Fibroblast of skin of scalp (primary cell): ENCODE results near the gene KIF2C.
"Not testable (repeated sequence)": the region's sequence is repeated elsewhere in the genome, so short reads cannot be mapped to it uniquely, and the experiment has no call there.

Source experiments
- DNase-seq: peaks from one replicate; pipeline ENCODE4 v3.0.0-alpha.2; 2013

KIF2C gene

GRCh38 chr1:44798481-44799365, 59.1 kb downstream of the KIF2C start:
- no peak for DNase-seq

- DNase-seq: peak; percentile 98
Measured at GRCh38 chr1:44799770-44800584, 60.3 kb downstream of the KIF2C start, which contains the start of gene PLK3. TSS of gene PLK3 (plus strand) at chr1:44800377. CDS start at chr1:44800464, 87 bp downstream.

DNA sequence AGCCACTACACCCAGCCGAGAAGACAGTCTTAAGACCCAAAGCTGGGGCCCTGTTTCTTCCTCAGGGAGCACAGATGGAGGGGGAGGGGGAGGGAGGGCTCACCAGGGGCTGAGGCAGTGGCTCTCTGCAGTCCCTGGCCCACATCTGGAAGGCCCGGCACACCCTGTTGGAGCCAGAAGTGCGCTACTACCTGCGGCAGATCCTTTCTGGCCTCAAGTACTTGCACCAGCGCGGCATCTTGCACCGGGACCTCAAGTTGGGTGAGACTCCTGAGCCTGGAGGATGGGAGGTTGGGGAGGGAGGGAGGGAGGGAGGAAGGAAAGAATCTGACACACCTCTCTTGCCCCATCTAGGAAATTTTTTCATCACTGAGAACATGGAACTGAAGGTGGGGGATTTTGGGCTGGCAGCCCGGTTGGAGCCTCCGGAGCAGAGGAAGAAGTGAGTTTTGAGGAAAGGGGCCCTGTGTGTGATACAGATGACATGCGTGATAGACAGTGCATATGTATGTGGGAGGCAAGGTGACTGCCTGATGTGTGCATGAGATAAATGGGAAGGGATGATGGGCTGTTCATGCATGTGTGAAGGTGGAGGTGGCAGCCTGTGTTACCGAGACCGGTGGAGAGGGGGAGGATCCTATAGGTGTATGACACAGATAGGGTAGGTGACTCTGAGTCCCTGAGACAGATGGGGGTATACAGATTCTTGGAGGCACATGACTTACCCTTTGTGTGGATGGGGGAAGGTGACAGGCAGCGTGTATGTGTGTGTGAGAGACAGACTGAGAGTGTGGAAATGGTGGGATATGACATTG, 62.1 kb downstream of the KIF2C start:
- no peak for DNase-seq

- DNase-seq: no peak
Measured at GRCh38 chr1:44802306-44803061, 62.8 kb downstream of the KIF2C start.

DNA sequence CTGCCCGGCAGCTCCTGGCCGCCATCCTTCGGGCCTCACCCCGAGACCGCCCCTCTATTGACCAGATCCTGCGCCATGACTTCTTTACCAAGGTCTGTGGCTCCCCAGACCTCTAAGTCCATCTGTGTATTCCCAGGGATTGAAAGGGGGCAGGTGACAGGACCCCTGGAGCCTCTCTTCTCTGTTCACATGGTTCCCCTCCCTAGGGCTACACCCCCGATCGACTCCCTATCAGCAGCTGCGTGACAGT, 63.4 kb downstream of the KIF2C start:
- DNase-seq: no peak

- DNase-seq: no peak
Measured at GRCh38 chr1:44803312-44804095, 63.9 kb downstream of the KIF2C start.

DNA sequence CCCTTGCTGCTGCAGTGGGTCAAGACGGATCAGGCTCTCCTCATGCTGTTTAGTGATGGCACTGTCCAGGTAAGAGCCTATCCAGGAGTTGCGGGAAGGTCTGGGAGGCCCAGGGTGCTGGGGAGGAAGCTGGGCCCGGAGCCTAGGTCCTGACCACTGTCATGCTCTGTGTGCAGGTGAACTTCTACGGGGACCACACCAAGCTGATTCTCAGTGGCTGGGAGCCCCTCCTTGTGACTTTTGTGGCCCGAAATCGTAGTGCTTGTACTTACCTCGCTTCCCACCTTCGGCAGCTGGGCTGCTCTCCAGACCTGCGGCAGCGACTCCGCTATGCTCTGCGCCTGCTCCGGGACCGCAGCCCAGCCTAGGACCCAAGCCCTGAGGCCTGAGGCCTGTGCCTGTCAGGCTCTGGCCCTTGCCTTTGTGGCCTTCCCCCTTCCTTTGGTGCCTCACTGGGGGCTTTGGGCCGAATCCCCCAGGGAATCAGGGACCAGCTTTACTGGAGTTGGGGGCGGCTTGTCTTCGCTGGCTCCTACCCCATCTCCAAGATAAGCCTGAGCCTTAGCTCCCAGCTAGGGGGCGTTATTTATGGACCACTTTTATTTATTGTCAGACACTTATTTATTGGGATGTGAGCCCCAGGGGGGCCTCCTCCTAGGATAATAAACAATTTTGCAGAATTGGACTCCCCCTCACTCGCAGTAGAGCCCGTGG, 65.8 kb downstream of the KIF2C start:
- DNase-seq: no peak

DNA sequence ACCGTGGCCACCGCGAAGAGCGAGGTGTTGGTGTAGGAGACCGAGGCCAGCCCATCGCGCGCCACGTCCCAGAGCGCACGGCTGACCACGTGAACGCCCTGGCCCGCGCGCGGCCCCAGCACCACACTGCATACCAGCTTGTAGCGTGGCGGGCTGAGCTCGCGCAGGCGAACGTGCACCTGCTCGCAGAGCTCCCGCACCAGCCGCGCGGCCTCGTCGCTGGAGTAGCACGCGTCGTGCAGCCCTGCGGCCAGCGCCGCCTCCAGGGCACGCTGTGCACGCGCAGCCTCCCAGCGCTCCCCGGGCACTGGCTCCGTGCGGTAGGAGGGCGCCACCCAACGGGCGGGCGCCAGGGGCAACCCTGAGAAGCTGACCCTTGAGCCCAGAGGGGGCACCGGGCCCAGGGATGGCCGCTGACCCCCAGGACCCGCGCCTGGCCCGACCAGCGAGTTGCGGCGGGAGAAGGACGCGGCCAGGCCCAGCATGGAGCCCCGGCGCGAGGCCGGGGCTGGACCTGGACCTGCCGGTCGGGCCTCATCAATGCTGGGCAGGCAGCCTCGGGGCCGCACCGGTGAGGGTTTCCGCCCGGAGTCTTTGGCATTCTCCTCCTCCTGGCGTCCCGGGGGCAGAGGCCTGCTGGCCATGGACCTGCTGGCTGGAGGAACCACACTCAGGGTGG, 66.5 kb downstream of the KIF2C start:
- no peak for DNase-seq

DNA sequence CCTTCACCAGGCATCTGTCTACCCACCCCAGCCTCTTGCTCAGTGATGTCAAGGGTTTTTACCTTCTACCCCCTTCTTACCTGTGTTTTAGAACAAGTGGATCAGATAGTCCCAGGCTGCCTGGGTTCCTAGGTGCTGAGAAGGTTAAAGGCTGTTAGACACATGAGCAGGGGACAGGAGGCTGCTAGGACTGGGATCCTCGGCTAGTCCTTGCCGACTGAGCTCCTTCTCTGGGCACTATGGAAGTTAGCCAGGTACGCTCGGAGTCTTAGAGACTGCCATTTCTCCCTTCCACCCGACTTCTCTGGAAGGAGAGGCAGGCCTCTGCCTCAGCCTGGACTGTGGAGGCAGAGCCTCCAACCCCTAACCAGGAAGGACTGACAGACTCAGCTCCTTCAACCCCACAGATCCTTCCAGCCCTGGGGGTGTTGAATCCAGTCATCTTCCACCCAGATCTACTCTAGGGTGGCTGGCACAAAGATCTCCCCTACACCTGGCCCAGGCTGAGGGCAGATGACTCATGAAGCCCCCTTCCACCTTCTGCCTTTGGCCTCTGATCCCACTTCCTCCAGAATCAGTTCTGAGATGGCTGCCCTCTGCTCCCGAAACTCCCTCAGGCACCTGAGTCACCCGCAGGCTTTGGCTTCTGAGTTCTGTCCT, 67.2 kb downstream of the KIF2C start, which contains the start of gene DYNLT4:
DYNLT4 (minus strand) TSS at position 648 of the 660 bp plus-strand sequence. CDS start 683 bp downstream, outside the sequence.
- DNase-seq: no peak

- peak; percentile 99 for DNase-seq
Measured at GRCh38 chr1:44807364-44808062, 67.9 kb downstream of the KIF2C start.

GRCh38 chr1:44808063-44808937, 68.7 kb downstream of the KIF2C start, which contains the start of gene BTBD19:
TSS of gene BTBD19 (plus strand) at chr1:44808523. CDS start at chr1:44808821, 298 bp downstream.
- peak; percentile 94 for DNase-seq

GRCh38 chr1:44808938-44809917, 69.6 kb downstream of the KIF2C start:
- peak; percentile 73 for DNase-seq

GRCh38 chr1:44810101-44810761, 70.6 kb downstream of the KIF2C start:
- peak; percentile 50 for DNase-seq

DNA sequence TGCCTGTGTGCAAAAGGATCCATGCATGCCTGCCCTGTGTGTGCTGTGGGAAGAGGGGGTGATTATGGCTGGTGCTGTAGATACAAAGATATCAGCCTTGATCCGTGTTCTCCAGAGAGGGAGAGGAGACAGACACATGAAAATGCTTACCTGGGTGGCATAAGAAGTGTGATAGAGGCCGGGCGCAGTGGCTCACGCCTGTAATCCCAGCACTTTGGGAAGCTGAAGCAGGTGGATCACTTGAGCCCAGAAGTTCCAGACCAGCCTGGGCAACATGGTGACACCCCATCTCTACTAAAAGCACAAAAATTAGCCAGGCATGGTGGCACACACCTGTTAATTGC, 71.1 kb downstream of the KIF2C start:
- DNase-seq: not testable (repeated sequence)

GRCh38 chr1:44811234-44811633, 71.6 kb downstream of the KIF2C start:
- no peak for DNase-seq
